Measurements from ENCODE around the gene PPFIBP2.

The PPFIBP2 gene

GRCh38 chr11:7696424-7696823, 182.6 kb downstream of the PPFIBP2 start:
- Histone ChIP-seq H3K27me3 (ENCODE audit: insufficient read depth, insufficient read length) (no peaks in the 10 kb centered on the region), H3K4me3 (ENCODE audit: insufficient read length, low read depth) (no peak overlapping the region), H3K4me1 (ENCODE audit: insufficient read depth, insufficient read length) (no peaks in the 10 kb centered on the region), H3K9me3 (ENCODE audit: insufficient read depth, low read length) (no peaks in the 10 kb centered on the region), H3K36me3 (ENCODE audit: insufficient read depth, insufficient read length, low read length) (no peaks in the 10 kb centered on the region), H3K9ac (ENCODE audit: insufficient read length, low read depth) (no peak overlapping the region)
- TF ChIP-seq SUZ12 (IDR thresholded peaks at IDR 0.05; ENCODE audit: extremely low read depth, insufficient read depth, insufficient read length) (no peak), ZNF274 (IDR thresholded peaks at IDR 0.05; ENCODE audit: low read depth, low read length) (no peak), YY1 (IDR thresholded peaks at IDR 0.05; ENCODE audit: insufficient read depth, insufficient read length) (no peak)
- no peak for DNase-seq (ENCODE audit: low read depth, low spot score)

Data from NT2/D1 (cell line).